Subcutaneous adipose tissue (tissue), 4 donors: ENCODE data around the gene WFDC12. TPM values are rescaled to one million over a fixed set of nuclear protein-coding genes. Genes with fewer than 3 reads are reported as not detected.

Experiments
- total RNA-seq, 4 donors: library from RNA; depleted of rRNA; stranded (reverse); fragments of >200 nt; gene quantifications; one replicate each; pipeline ENCODE4 v1.1.0, GENCODE V29; 2016
- TF ChIP-seq, protein P1 (sequence below): fragments of 450-650 bp; IDR thresholded peaks from one replicate; pipeline ENCODE4 v1.5.1; 2016; ENCODE audit warnings: low read depth, mild to moderate bottlenecking, control low read depth, antibody characterized with exemption, moderate library complexity

The WFDC12 gene
- total RNA-seq, 4 donors from 2014 or later: not detected

DNA sequence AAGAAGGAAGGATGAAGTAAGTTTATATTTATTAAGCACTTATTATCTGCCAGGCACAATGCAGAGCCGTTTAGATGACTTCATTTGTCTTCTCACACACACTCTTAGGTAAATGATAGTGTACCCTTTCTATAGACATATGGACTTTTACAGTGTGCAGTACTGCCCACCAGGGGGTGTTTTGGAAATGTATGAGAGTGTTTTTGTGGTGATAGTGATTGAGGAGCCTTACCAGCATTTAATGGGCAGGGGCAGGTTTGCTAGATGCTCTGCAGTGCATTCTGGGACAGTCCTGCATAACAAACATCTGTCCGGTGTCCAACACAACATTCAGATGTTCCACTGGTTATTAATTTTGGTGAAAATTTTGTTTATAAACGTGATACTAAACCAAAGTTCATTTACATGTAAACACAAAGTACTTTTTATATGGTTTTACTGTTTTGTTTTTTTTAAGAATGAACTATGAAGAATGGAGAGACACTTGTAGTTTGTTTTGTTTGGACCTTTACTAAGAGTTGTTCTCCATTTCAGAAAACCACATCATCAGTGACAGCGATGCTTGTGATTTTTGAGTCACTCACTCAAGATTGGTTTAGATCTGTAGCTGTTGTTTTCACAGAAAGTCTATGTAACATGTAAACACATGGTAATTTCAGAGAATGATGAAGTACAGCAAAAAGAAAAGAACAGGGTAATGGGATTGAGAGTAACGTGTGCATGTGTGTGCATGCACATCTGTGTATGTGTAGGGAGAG is 43.2 kb downstream of the WFDC12 start:
- TF ChIP-seq, protein P1, sequence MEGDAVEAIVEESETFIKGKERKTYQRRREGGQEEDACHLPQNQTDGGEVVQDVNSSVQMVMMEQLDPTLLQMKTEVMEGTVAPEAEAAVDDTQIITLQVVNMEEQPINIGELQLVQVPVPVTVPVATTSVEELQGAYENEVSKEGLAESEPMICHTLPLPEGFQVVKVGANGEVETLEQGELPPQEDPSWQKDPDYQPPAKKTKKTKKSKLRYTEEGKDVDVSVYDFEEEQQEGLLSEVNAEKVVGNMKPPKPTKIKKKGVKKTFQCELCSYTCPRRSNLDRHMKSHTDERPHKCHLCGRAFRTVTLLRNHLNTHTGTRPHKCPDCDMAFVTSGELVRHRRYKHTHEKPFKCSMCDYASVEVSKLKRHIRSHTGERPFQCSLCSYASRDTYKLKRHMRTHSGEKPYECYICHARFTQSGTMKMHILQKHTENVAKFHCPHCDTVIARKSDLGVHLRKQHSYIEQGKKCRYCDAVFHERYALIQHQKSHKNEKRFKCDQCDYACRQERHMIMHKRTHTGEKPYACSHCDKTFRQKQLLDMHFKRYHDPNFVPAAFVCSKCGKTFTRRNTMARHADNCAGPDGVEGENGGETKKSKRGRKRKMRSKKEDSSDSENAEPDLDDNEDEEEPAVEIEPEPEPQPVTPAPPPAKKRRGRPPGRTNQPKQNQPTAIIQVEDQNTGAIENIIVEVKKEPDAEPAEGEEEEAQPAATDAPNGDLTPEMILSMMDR: no peak

DNA sequence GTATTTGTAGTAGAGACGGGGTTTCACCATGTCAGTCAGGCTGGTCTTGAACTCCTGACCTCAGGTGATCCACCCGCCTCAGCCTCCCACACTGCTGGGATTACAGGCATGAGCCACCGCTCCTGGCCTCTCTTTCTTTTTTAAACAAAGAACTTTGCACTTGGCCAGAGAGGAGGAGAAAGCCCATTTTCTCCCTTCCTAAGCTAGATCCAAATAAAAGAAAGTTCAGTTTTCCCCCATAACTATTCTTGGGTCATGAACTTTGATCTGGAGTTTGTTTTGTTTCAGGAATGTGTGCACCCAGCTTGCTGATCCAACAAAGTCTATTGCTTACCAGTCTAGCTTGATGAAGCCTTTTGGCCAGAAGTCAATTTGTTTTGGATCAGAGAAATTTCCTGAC is 46.7 kb downstream of the WFDC12 start:
- TF ChIP-seq, protein P1: no peak

Other genes with a start within 250 kb of the WFDC12 start
- gene YWHAB, start 238.8 kb downstream of the WFDC12 start, total RNA-seq: 100 to 1,000 TPM; 119 to 184 (median 143) TPM
- 1 to 10 TPM; 5.5 to 8.5 (median 6.9) TPM for gene PABPC1L, start 214.4 kb downstream of the WFDC12 start, total RNA-seq
- gene TOMM34, start 164.1 kb downstream of the WFDC12 start, total RNA-seq: 10 to 100 TPM in 1 of 4 donors, 1 to 10 TPM in 3; 7.1 to 10.6 (median 8.3) TPM
- 10 to 100 TPM; 25.2 to 71.4 (median 40.1) TPM for gene STK4, start 158.0 kb downstream of the WFDC12 start, total RNA-seq
- not detected for gene KCNS1, start 23.3 kb downstream of the WFDC12 start, total RNA-seq
- gene WFDC5, start 9.3 kb downstream of the WFDC12 start, total RNA-seq: not detected
- gene PI3, start 50.4 kb upstream of the WFDC12 start, total RNA-seq: not detected
- not detected for gene SEMG1, start 82.6 kb upstream of the WFDC12 start, total RNA-seq
- not detected for gene SEMG2, start 96.9 kb upstream of the WFDC12 start, total RNA-seq
- gene SLPI, start 130.1 kb upstream of the WFDC12 start, total RNA-seq: 10 to 100 TPM in 3 of 4 donors, 1 to 10 TPM in 1; 7.0 to 52.3 (median 22.9) TPM
- gene RBPJL, start 182.4 kb upstream of the WFDC12 start, total RNA-seq: not detected
- under 1 TPM in 2 of 4 donors, not detected in 2; 0.34 to 0.44 TPM for gene MATN4, start 183.8 kb upstream of the WFDC12 start, total RNA-seq
- gene SDC4, start 224.0 kb upstream of the WFDC12 start, total RNA-seq: 10 to 100 TPM; 37.4 to 65.4 (median 40.9) TPM
- gene SYS1, start 238.7 kb upstream of the WFDC12 start, total RNA-seq: 10 to 100 TPM; 24.3 to 34.8 (median 31.4) TPM